ENCODE results near the gene SLC16A9.
"Not testable (repeated sequence)": the region's sequence is repeated elsewhere in the genome, so short reads cannot be mapped to it uniquely, and the experiment has no call there.

Gene SLC16A9

DNA sequence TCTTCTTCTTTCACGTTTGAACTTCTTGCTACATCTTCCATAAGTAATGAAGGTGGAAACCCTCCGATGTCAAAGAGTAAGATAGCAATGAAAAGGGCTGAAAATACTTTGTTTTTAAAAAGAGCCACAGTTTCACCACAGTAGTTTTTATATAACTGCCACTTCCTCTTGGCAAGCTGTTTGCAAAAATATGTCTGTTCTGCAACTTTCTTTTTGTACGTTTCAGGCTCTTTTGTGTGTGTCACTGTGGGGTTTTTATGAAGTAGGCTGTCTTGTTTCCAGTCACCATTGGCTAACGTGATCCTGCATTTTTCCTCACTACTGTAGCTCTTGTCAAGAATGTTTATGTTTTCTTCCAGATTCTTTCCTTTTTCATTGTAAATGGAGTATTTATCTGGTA, 55.6 kb downstream of the SLC16A9 start:
- no peak overlapping the region for H3K27ac ChIP-seq
- TF ChIP-seq CTCF (conservative IDR thresholded peaks at IDR 0.05): no peak
- no peak for TF ChIP-seq ZFX (IDR thresholded peaks at IDR 0.05)

- TF ChIP-seq ZFX (IDR thresholded peaks at IDR 0.05): no peak
- no peak for TF ChIP-seq CTCF (conservative IDR thresholded peaks at IDR 0.05)
- no peak overlapping the region for H3K27ac ChIP-seq
These were observed 57.7 kb downstream of the SLC16A9 start for GRCh38 chr10:59651902-59652301.

DNA sequence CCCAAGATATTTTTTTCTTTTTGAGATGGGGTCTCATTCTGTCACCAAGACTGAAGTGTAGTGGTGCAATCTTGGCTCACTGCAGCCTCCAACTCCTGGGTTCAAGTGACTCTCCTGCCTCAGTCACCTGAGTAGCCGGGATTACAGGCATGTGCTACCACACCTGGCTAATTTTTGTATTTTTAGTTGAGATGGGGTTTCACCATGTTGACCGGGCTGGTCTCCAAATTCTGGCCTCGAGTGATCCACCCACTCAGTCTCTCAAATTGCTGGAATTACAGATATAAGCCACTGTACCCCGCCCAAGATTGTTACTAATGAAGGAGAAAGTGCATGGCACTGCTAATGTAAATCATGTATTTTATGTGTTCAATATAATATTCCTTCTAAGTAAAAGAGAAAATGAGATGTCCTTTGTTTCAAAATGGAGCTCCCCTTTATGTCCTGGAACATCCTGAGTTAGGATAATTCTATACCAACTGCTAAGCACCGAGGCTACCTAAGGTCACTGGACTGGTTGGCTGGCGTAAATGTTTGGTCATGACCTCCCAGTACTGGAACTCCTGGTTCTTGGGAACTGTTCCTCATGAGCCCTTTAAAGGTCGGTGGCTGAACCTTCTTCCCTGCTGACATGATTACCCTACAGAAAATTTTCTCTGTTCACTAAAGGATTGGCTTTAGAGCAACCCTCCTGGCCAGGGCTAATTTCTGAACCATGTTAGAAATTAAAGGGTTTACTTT, 59.9 kb downstream of the SLC16A9 start:
- TF ChIP-seq CTCF (conservative IDR thresholded peaks at IDR 0.05): no peak
- no peak for TF ChIP-seq ZFX (IDR thresholded peaks at IDR 0.05)
- H3K27ac ChIP-seq: peak overlapping the region; percentile 61; the same call in 1 of the 2 replicates

- H3K27ac ChIP-seq: peak overlapping the region; percentile 13; the same call in 1 of the 2 replicates
- TF ChIP-seq ZFX (IDR thresholded peaks at IDR 0.05) (no peak), CTCF (conservative IDR thresholded peaks at IDR 0.05) (no peak)
These were observed 60.9 kb downstream of the SLC16A9 start for GRCh38 chr10:59648711-59649201.

DNA sequence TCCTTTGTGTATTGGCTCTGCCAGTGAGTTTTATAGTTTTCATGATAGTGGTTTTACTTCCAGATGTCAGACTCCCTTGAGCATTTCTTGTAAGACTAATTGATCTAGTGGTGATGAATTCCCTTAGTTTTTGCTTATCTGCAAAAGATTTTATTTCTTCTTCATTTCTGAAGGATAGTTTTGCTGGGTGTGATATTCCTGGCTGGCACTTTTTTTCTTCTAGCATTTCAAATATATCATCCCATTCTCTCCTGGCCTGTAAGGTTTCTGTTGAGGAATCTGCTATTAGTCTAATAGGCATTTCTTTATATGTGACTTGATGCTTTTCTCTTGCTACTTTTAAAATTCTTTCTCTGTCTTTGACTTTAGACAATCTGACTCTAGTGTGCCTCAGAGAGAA, 64.8 kb downstream of the SLC16A9 start:
- TF ChIP-seq CTCF (conservative IDR thresholded peaks at IDR 0.05) (no peak), ZFX (IDR thresholded peaks at IDR 0.05) (no peak)
- no peak overlapping the region for H3K27ac ChIP-seq

DNA sequence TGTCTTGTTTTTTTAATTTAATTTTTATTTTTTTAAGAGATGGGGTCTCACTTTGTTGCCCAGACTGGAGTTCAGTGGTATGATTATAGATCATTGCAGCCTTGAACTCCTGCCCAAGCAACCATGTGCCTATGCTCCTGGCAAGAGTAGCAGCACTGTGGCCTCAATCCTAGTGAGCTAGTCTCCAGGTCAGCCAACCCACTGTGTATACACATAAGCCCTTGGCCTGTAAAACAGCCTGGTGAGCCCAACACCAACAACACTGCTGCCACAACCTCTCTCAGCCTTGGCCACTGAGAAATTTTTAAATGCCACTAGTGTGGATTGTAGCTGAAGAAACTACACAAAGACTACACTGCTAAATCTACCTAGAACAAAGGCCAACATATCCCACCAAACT, 68.0 kb downstream of the SLC16A9 start:
- not testable (repeated sequence) for H3K27ac ChIP-seq

GRCh38 chr10:59635502-59636290, 74.0 kb downstream of the SLC16A9 start:
- no peak overlapping the region for H3K27ac ChIP-seq
- TF ChIP-seq CTCF (conservative IDR thresholded peaks at IDR 0.05): no peak
- no peak for TF ChIP-seq ZFX (IDR thresholded peaks at IDR 0.05)

Data from C4-2B (cell line).